Measurements from ENCODE around the gene LPP. TPM values are rescaled to one million over a fixed set of nuclear protein-coding genes. Genes with fewer than 3 reads are reported as not detected.

Gene LPP
- total RNA-seq, 1 donor: 77.4 TPM

DNA sequence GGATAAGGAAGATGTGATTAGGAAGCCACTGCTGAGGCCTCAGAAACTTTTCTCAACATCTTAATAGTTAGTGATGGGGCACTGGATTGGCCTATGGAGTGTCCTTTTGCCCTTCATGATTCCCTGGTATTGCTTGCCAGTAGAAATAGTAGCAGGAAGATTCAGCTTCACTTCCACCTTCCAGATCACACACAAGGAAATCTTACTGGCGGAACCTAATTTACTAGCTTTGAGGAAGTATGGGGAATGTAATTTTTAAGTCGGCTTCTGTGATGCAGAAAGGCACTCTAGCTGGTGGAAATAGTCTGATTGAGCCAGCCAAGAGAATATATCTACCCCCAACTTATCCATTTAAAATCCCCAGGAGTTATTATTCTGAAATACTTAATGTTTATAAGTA is 46.5 kb downstream of the LPP start:
- no peak overlapping the region for H2AFZ ChIP-seq (ENCODE audit: low read length)
- peaks cover 13% of the 10 kb centered on the region for H3K4me1 ChIP-seq (ENCODE audit: insufficient read depth, low read length)
- no peak overlapping the region for H3K4me3 ChIP-seq (ENCODE audit: insufficient read depth, low read length)
- H3K27me3 ChIP-seq (ENCODE audit: insufficient read depth, low read length): no peaks in the 10 kb centered on the region
- H3K79me2 ChIP-seq (ENCODE audit: insufficient read depth, low read length): peaks cover 85% of the 10 kb centered on the region
- no peak for DNase-seq (ENCODE audit: insufficient read length, low spot score, missing footprints)
- H4K20me1 ChIP-seq (ENCODE audit: insufficient read depth, low read length): peaks cover 55% of the 10 kb centered on the region
- no peak overlapping the region for H3K4me2 ChIP-seq (ENCODE audit: insufficient read depth, low read length)
- TF ChIP-seq, protein P1, sequence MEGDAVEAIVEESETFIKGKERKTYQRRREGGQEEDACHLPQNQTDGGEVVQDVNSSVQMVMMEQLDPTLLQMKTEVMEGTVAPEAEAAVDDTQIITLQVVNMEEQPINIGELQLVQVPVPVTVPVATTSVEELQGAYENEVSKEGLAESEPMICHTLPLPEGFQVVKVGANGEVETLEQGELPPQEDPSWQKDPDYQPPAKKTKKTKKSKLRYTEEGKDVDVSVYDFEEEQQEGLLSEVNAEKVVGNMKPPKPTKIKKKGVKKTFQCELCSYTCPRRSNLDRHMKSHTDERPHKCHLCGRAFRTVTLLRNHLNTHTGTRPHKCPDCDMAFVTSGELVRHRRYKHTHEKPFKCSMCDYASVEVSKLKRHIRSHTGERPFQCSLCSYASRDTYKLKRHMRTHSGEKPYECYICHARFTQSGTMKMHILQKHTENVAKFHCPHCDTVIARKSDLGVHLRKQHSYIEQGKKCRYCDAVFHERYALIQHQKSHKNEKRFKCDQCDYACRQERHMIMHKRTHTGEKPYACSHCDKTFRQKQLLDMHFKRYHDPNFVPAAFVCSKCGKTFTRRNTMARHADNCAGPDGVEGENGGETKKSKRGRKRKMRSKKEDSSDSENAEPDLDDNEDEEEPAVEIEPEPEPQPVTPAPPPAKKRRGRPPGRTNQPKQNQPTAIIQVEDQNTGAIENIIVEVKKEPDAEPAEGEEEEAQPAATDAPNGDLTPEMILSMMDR (IDR thresholded peaks at IDR 0.05; ENCODE audit: extremely low read depth, low read depth, low read length): no peak
- no peak overlapping the region for H3K27ac ChIP-seq (ENCODE audit: low read depth, low read length)
- H3K9me3 ChIP-seq (ENCODE audit: low read depth, low read length): no peaks in the 10 kb centered on the region
- H3K36me3 ChIP-seq (ENCODE audit: insufficient read depth, low read length): no peaks in the 10 kb centered on the region

DNA sequence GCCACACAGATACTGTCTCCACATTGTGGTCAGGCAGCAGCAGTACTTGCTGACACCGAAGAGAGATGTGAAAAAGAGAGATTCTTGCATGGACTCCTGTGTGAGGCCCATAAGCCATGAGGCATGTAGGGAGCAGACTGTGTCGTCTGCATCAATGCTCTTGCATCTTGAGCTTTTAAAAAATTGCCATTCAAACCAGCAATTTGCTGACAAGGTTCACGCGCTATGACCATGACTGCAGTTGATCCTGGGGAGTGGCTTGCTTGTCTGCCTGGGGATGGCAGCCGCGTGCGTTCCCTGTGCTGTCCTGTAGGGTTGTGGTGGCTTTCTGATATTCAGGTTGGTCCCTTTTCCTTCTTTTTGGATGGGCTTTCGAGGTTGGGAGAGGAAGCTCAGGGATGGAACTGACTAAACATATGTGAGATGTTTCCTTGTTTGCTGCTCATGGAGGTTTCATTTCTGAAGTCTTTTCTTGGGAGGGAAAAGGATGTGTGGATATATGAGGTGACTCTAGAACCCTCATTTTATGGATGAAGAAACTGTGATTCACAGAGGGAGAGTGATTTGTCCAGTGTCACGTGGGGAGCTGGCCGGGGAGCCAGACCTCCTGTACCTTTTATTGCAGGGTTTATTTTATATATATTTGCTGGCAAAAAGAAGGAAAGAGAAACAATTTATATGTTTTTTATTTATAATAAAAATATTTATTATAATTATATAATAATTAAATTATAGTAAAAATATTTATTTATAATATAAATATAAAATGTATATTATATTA is 48.6 kb downstream of the LPP start:
- no peak for DNase-seq (ENCODE audit: insufficient read length, low spot score, missing footprints)
- H3K27ac ChIP-seq (ENCODE audit: low read depth, low read length): no peak overlapping the region
- H3K36me3 ChIP-seq (ENCODE audit: insufficient read depth, low read length): no peaks in the 10 kb centered on the region
- no peak overlapping the region for H3K4me3 ChIP-seq (ENCODE audit: insufficient read depth, low read length)
- peaks cover 1% of the 10 kb centered on the region for H3K4me1 ChIP-seq (ENCODE audit: insufficient read depth, low read length)
- peaks cover 38% of the 10 kb centered on the region for H4K20me1 ChIP-seq (ENCODE audit: insufficient read depth, low read length)
- H3K9me3 ChIP-seq (ENCODE audit: low read depth, low read length): no peaks in the 10 kb centered on the region
- H2AFZ ChIP-seq (ENCODE audit: low read length): no peak overlapping the region
- H3K4me2 ChIP-seq (ENCODE audit: insufficient read depth, low read length): no peak overlapping the region
- TF ChIP-seq, protein P1 (IDR thresholded peaks at IDR 0.05; ENCODE audit: extremely low read depth, low read depth, low read length): no peak
- no peaks in the 10 kb centered on the region for H3K27me3 ChIP-seq (ENCODE audit: insufficient read depth, low read length)
- H3K79me2 ChIP-seq (ENCODE audit: insufficient read depth, low read length): peaks cover 85% of the 10 kb centered on the region

DNA sequence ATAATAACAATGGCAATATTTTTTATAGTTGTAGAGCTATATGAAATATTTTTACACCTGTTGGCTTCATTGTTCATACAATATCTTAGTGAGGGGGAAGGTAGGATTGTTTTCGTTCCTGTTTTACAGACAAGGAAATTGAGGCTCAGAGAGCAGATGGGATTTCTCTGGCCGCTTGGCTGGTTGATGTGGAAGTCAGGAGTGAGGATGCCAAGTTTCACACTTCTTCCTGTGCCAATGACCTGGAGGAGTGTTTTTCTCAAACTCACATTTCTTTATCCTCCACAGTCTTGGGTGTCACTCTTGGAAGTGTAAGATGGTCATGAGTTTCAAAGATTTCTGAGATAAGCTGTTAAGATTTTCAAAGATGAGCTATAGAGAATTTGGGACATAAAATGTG is 50.6 kb downstream of the LPP start:
- Histone ChIP-seq H2AFZ (ENCODE audit: low read length) (no peak overlapping the region), H3K4me2 (ENCODE audit: insufficient read depth, low read length) (no peak overlapping the region), H3K4me1 (ENCODE audit: insufficient read depth, low read length) (peaks cover 20% of the 10 kb centered on the region), H3K4me3 (ENCODE audit: insufficient read depth, low read length) (no peak overlapping the region), H3K27ac (ENCODE audit: low read depth, low read length) (no peak overlapping the region), H3K27me3 (ENCODE audit: insufficient read depth, low read length) (no peaks in the 10 kb centered on the region), H4K20me1 (ENCODE audit: insufficient read depth, low read length) (peaks cover 22% of the 10 kb centered on the region), H3K36me3 (ENCODE audit: insufficient read depth, low read length) (no peaks in the 10 kb centered on the region), H3K79me2 (ENCODE audit: insufficient read depth, low read length) (peaks cover 84% of the 10 kb centered on the region), H3K9me3 (ENCODE audit: low read depth, low read length) (no peaks in the 10 kb centered on the region)
- TF ChIP-seq, protein P1 (IDR thresholded peaks at IDR 0.05; ENCODE audit: extremely low read depth, low read depth, low read length): no peak
- DNase-seq (ENCODE audit: insufficient read length, low spot score, missing footprints): no peak

DNA sequence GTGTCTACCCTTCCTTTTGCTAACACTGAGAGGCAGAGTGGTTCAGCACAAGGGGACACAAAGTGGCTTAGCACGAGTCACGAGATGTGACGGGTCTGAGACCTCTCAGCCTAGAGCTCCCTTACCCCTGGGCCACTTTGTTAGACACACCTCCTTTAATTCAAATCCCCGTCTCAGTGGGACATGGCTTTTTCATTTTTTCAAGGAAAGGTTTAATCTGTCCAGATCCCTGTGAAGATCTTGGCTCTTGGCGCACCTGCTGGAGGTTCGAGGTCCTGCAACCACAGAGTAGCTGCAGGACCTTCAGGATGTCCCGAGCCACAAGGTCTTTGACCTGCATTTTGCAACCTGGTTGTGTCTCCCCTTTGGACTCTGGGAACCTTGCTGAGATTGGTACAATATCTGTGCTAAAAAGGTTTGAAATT is 52.0 kb downstream of the LPP start:
- peaks cover 24% of the 10 kb centered on the region for H3K4me1 ChIP-seq (ENCODE audit: insufficient read depth, low read length)
- H3K27me3 ChIP-seq (ENCODE audit: insufficient read depth, low read length): no peaks in the 10 kb centered on the region
- no peak overlapping the region for H3K27ac ChIP-seq (ENCODE audit: low read depth, low read length)
- TF ChIP-seq, protein P1 (IDR thresholded peaks at IDR 0.05; ENCODE audit: extremely low read depth, low read depth, low read length): peak; percentile 22
- H3K9me3 ChIP-seq (ENCODE audit: low read depth, low read length): no peaks in the 10 kb centered on the region
- no peak for DNase-seq (ENCODE audit: insufficient read length, low spot score, missing footprints)
- no peak overlapping the region for H3K4me3 ChIP-seq (ENCODE audit: insufficient read depth, low read length)
- H3K79me2 ChIP-seq (ENCODE audit: insufficient read depth, low read length): peaks cover 84% of the 10 kb centered on the region
- no peak overlapping the region for H3K4me2 ChIP-seq (ENCODE audit: insufficient read depth, low read length)
- peaks cover 21% of the 10 kb centered on the region for H4K20me1 ChIP-seq (ENCODE audit: insufficient read depth, low read length)
- H3K36me3 ChIP-seq (ENCODE audit: insufficient read depth, low read length): no peaks in the 10 kb centered on the region
- H2AFZ ChIP-seq (ENCODE audit: low read length): no peak overlapping the region
